Epithelial cell of esophagus (primary cell): ENCODE data around the gene TGOLN2.
"Not testable (repeated sequence)": the region's sequence is repeated elsewhere in the genome, so short reads cannot be mapped to it uniquely, and the experiment has no call there.

Source experiments
- DNase-seq: peaks from one replicate; pipeline ENCODE4 v3.0.0; 2010; ENCODE audit warnings: low read depth
- H3K4me3 ChIP-seq: 2 replicates; pipeline ENCODE4 v1.5.1; 2011; ENCODE audit warnings: mild to moderate bottlenecking, low read length, control low read depth
- CTCF ChIP-seq: IDR thresholded peaks from 2 replicates; pipeline ENCODE4 v1.5.1; 2011; ENCODE audit warnings: low read depth, mild to moderate bottlenecking, low read length, control low read depth, inconsistent platforms; ENCODE audit not compliant: insufficient read depth; ENCODE audit errors: missing control alignments

The TGOLN2 gene

GRCh38 chr2:85353876-85354285 is 26.1 kb upstream of the TGOLN2 start:
- no peak for TF ChIP-seq CTCF
- peak overlapping the region; percentile 97 for H3K4me3 ChIP-seq
- peak; percentile 55 for DNase-seq

DNA sequence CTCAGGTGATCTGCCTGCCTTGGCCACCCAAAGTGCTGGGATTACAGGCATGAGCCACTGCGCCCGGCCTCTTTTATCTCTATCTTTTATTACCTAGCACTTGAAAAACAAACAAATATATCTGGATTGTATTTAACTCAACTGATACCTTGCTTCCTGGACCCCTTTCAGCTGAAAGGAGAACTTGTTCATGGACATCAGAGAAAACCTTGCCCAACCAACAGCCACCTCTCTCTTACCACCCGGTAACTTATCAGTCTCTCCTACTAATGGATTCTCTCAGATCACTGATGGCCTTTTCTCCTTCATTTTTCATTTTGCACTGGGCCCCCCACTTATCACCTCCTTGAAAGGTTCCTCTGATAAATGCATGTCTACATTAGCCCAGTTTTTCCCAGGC is 19.8 kb upstream of the TGOLN2 start:
- no peak for TF ChIP-seq CTCF
- H3K4me3 ChIP-seq, result no peak overlapping the region
- DNase-seq, result no peak

DNA sequence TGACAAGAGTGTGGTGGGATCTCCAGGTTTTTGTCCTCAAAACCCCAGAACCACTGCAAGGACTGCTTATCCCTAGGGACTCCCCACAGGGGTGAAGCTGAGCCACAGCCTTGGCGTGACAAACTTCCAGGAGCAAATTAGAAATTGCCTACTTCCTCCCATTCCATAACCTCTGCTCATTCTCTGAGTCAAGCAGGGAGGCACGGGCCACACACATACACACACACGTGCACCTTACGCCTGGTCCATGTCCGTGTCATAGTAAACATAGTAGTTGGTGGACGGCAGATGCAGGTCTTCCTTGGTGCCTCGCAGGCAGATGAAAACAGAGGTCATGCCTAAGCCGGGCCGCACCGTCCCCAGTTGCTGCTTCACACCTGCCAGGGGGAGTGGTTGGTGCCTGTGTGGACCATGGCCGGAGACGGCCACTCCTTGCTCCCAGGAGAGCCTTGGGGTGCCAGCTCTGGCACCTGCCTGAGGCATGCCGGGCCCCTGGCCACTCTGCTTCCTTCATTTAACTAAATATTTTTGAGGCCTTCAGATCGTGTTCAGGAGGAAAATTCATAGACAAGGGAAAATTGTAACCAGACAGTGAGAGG is 16.7 kb upstream of the TGOLN2 start:
- DNase-seq, result no peak
- no peak overlapping the region for H3K4me3 ChIP-seq
- TF ChIP-seq CTCF, result no peak

DNA sequence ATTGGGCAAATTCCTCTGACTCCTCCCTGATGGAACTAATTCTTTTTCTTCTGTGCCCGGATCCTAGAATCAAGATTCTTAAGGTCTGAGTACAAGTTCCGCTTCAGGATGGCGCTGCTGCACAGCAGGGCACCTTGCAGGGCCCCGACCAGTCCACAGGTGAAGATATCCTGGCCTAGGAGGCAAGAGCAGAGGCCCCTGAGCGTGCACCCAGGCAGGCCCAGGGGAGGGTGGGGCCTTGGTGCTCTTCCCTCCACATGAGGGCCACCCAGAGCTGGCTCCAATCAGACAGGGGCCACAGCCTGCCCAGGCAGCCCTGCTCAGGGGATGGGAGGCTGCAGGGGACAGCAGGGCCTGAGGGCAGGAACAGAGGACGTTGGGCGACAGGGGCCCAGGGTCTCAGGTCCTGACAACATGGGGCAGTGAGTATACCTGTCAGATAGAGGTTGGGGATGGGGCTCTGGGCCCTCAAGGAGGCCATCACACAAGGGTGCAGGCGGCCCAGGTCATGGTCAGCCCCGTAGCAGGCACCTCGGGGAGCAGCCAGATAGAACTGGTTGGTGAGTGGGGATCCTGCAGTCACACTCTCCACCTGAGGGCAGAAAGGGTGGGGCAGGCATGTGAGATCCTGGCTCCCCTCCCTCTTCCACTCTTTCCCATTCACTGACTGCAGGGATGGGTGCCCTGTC is 15.6 kb upstream of the TGOLN2 start:
- H3K4me3 ChIP-seq, DNase-seq: not testable (repeated sequence)

DNA sequence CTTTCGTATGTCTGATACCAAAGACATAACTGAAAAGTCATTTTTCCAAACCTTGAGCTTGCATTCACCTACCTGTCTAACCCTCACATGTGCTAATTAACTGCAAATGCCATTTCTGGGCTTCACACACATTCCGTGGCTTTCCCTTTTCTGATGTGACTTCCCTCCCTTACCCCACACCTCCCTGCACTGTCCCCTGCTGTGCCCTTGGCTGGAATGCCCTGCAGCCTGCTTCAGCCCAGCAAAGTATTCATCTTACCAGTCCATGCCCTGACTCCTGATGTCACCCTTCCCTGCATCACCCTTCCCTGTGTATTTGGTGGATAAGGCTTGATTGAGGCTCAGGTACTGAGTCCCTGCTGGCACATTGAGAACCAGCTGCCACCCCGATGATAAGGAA is 14.4 kb upstream of the TGOLN2 start:
- TF ChIP-seq CTCF, result no peak
- no peak for DNase-seq
- no peak overlapping the region for H3K4me3 ChIP-seq

GRCh38 chr2:85341269-85342029 is 13.7 kb upstream of the TGOLN2 start:
- no peak overlapping the region for H3K4me3 ChIP-seq
- TF ChIP-seq CTCF, result no peak
- no peak for DNase-seq

DNA sequence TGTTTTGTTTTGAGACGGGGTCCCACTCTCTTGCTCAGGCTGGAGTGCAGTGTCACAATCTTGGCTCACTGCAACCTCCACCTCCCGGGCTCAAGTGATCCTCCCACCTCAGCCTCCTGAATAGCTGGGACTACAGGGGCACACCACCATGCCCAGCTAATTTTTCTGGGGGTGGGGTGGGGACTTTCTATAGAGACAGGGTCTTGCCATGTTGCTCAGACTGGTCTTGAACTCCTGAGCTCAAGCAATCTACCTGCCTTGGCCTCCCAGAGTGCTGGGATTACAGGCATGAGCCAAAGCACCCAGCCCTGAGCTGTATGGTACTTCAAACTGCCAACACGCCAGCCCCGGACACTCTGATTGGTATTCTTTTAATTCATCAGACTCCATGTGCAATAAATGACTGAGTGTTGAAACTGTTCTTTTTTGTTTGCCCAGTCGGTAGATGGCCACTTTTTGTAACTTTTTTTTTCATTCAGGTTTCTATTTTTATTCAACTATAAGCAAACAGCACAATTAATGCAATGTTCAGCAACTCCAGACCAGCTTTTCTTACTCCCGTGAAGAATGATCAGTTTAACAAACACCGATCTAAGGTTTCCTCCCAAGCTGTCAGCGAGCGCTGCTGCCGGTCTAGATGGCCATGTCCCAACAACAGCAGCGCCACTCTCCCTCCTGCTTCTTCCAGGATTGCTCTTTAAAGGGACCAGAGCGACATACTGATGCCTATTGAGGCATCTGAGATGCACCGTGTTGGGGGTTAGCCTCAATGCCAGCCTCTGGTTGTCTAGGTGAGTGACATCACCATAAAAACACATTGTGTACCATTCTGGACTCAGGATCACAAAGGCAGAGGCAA is 12.5 kb upstream of the TGOLN2 start:
- DNase-seq, result no peak

More for the DNA sequence above, 12.5 kb upstream of the TGOLN2 start:
- TF ChIP-seq CTCF, result no peak
- no peak overlapping the region for H3K4me3 ChIP-seq
